ENCODE measurements around the gene TMEM212. TPM values are rescaled to one million over a fixed set of nuclear protein-coding genes. Genes with fewer than 3 reads are reported as not detected.

Gene TMEM212
- total and polyA plus RNA-seq, 9 of the 15 experiments (the other 6 are each of a cell fraction or from before 2014, with no cell fraction given) = not detected

- TF ChIP-seq MGA (IDR thresholded peaks at IDR 0.05) (no peak), RERE (CRISPR knock-in tag; IDR thresholded peaks at IDR 0.05; ENCODE audit: borderline replicate concordance) (no peak), ZNF23 (CRISPR knock-in tag; IDR thresholded peaks at IDR 0.05) (no peak), ZNF586 (CRISPR knock-in tag; conservative IDR thresholded peaks at IDR 0.05) (no peak), E2F3 (CRISPR knock-in tag; IDR thresholded peaks at IDR 0.05) (no peak), E2F6 (IDR thresholded peaks at IDR 0.05; ENCODE audit: borderline replicate concordance in 1 of 2, extremely low read depth in 1 of 2, insufficient read depth in 1 of 2, insufficient read length in 1 of 2, low read depth in 1 of 2, low read length in 1 of 2, poor library complexity in 1 of 2, severe bottlenecking in 1 of 2) (no peak)
Measured at GRCh38 chr3:171806200-171807128, 36.7 kb upstream of the TMEM212 start (continued).
